IPS-18c (cell line): ENCODE data around the gene AHCYL1.

Experiments used
- H3K4me3 ChIP-seq: 2 replicates; pipeline ENCODE4 v1.7.0; 2013; ENCODE audit warnings: low read depth, mild to moderate bottlenecking, low read length, moderate library complexity; ENCODE audit not compliant: insufficient read depth
- H3K9me3 ChIP-seq: one replicate; pipeline ENCODE4 v1.6.1; 2013; ENCODE audit warnings: mild to moderate bottlenecking, low read length, moderate library complexity; ENCODE audit not compliant: control insufficient read depth, insufficient read depth

AHCYL1 gene

GRCh38 chr1:109988349-109988914, 3.9 kb downstream of the AHCYL1 start:
- Histone ChIP-seq H3K9me3 (no peaks in the 10 kb centered on the region), H3K4me3 (no peak overlapping the region)

- no peak overlapping the region for H3K4me3 ChIP-seq
- H3K9me3 ChIP-seq, result no peaks in the 10 kb centered on the region
Observed at GRCh38 chr1:109989506-109990301, 5.1 kb downstream of the AHCYL1 start.

- no peaks in the 10 kb centered on the region for H3K9me3 ChIP-seq
- no peak overlapping the region for H3K4me3 ChIP-seq
Observed at GRCh38 chr1:109990302-109990653, 5.7 kb downstream of the AHCYL1 start.

GRCh38 chr1:109991400-109991925, 6.9 kb downstream of the AHCYL1 start:
- H3K9me3 ChIP-seq, result no peaks in the 10 kb centered on the region
- no peak overlapping the region for H3K4me3 ChIP-seq

DNA sequence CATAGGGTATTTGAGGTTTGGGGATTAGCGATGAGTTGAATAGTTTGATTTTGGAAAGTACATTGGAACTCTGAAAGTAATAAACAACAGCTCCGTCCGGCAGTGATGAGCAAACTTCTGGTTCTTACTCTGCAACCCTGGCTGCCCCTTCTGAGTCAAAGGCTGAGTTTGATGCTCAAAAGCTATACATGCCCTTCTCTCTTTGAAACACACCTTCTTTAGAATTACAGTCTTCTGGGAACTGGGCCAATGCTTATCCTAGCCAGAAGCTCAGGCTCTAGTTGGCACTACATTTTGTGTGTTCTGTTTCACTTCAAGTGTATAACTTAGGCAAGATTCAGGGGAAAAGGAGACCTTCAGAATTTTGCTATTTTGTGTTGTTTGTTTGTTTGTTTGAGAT, 9.3 kb downstream of the AHCYL1 start:
- peaks cover 2% of the 10 kb centered on the region for H3K9me3 ChIP-seq
- H3K4me3 ChIP-seq, result no peak overlapping the region

DNA sequence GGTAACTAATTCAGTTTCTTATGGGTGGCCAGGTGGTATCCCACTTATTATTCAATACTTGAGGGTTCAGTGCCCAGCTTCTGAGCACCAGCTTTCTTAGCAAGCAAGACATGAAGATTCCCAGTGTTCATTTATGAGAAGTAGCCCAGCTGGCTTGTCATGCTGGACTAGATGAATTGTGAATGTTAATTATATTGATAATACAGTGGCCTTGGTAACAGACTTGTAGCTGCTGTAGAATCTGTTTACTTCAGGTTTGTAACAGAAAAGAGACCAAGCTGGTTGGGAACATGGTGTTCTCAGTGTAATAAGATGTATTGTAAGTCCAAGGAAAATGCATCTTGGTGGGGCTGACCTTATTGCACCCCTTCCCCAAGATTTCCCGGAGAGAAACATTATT, 10.1 kb downstream of the AHCYL1 start:
- Histone ChIP-seq H3K9me3 (peaks cover 2% of the 10 kb centered on the region), H3K4me3 (no peak overlapping the region)

DNA sequence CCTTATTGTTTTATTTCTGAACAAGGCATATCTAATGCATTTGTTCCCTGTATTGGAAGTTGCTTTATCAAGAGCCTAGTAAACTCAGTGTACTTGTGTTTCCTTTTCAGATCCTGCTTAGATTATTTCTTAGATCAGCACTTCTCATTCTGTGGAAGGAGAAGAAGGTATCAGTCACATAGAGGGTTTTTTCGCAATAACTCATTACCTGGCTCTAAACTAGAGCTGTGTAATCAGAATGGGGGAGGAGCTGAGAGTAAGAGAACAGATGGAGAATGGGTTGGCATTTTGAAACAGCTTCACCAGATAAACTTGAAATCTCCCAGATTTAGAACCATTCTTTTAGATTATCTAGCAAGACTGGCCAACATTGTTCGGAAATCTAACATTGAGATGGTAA, 11.0 kb downstream of the AHCYL1 start:
- no peak overlapping the region for H3K4me3 ChIP-seq
- peaks cover 2% of the 10 kb centered on the region for H3K9me3 ChIP-seq

GRCh38 chr1:109996476-109996875, 11.9 kb downstream of the AHCYL1 start:
- no peak overlapping the region for H3K4me3 ChIP-seq
- H3K9me3 ChIP-seq, result peaks cover 2% of the 10 kb centered on the region

GRCh38 chr1:109997204-109997866, 12.8 kb downstream of the AHCYL1 start:
- H3K4me3 ChIP-seq, result no peak overlapping the region
- H3K9me3 ChIP-seq, result peaks cover 2% of the 10 kb centered on the region

DNA sequence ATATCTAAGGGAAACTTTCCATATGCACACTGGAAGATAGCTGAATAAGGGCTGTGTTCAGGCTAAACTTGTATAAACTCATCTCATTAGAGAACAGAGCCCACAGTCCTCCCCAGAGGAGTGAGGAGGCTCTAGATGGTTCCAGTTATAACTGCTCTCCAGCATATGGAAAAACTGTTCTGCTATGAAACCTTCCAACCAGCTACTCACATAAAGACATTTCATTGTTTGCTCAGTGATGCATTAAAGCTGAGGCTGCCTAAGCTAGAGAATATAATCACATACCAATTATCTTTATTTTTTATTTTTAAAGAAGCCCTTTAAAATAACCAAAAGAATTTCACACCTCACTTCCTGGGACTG, 13.3 kb downstream of the AHCYL1 start:
- Histone ChIP-seq H3K4me3 (no peak overlapping the region), H3K9me3 (peaks cover 2% of the 10 kb centered on the region)

DNA sequence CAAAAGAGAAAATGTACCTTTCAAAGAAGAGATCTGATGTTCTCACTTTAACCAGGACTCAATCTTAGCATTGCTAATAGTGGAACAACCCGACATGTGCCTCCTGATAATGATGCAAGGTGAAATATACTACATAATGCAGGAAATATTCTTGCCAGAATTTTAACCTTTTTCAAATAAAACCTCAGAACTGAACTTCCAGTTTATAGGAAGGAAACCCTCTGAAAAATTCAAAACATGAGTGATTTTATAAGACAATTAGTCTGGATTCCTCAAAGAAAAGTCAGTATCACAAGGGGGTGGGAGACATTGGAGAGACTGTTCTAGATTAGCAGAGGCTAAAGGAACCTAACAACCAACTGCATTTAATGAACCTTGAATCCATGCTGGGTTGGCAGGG, 18.1 kb downstream of the AHCYL1 start:
- Histone ChIP-seq H3K4me3 (no peak overlapping the region), H3K9me3 (no peaks in the 10 kb centered on the region)

- H3K9me3 ChIP-seq, result no peaks in the 10 kb centered on the region
- H3K4me3 ChIP-seq, result no peak overlapping the region
Observed at GRCh38 chr1:110003747-110004428, 19.3 kb downstream of the AHCYL1 start.

GRCh38 chr1:110004583-110004982, 20.0 kb downstream of the AHCYL1 start:
- no peak overlapping the region for H3K4me3 ChIP-seq
- H3K9me3 ChIP-seq, result no peaks in the 10 kb centered on the region

- Histone ChIP-seq H3K4me3 (no peak overlapping the region), H3K9me3 (no peaks in the 10 kb centered on the region)
Observed at GRCh38 chr1:110005971-110006370, 21.4 kb downstream of the AHCYL1 start.

DNA sequence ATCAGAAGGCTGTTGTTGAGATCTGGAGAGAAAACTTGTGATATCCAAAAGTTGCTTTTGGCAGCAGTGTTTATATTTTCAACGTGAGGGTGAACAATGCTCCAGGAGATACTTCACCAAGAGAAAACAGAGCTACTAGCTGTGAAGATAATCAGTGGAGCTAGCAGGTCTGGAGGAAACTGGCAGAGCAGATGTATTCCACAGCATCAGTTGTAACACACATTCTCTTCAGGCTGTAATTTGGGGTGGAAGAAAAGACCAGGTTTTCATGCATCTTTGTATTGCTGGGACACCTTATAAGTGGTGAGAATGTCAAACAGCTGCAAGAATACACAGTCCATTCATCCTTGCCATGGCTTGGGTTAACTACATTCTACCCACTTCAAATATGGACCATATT, 22.0 kb downstream of the AHCYL1 start:
- H3K4me3 ChIP-seq, result no peak overlapping the region

GRCh38 chr1:110007046-110007830, 22.7 kb downstream of the AHCYL1 start:
- H3K4me3 ChIP-seq, result no peak overlapping the region; the same call in 1 of the 2 replicates
- no peaks in the 10 kb centered on the region for H3K9me3 ChIP-seq

More for the DNA sequence above, 22.0 kb downstream of the AHCYL1 start:
- no peaks in the 10 kb centered on the region for H3K9me3 ChIP-seq

DNA sequence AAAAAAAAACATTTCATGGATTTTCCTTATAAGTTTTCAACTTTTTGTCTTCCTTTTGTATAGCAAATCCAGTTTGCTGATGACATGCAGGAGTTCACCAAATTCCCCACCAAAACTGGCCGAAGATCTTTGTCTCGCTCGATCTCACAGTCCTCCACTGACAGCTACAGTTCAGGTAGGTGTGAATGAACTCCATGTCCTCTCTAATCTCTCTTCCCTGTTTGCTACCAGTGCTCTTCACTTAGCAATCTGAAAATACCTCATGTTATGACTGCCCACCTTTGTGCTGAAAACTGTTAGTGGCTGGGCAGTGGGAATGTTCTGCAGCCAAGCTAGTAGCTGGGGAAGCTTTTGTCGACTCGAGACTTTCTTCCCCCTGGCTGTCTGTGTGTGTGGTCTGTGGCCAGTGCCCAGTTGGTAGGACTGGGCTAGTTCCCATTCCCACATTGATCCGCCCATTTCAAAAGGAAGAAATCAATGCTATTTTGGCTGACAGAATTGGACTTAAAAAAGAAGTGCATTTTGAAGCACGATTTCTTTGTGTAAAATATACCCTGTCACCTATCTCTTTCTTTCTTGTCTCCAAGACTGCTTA, 24.5 kb downstream of the AHCYL1 start:
- no peaks in the 10 kb centered on the region for H3K9me3 ChIP-seq

More for the DNA sequence above, 24.5 kb downstream of the AHCYL1 start:
- no peak overlapping the region for H3K4me3 ChIP-seq
